Stimulated activated naive CD8-positive, alpha-beta T cell treated with anti-CD3 and anti-CD28 coated beads, Interleukin-15, amount 100 ng/mL, for 72 hours (primary cell): ENCODE data around the gene RAB11FIP5.
"Not testable (repeated sequence)": the region's sequence is repeated elsewhere in the genome, so short reads cannot be mapped to it uniquely, and the experiment has no call there.

ENCODE experiments used
- ATAC-seq: fragments of 150-1000 bp; cut with Tn5 transposase; 2 replicates; pipeline ENCODE4 v1.10.0; 2021; ENCODE audit warnings: mild to moderate bottlenecking, moderate library complexity
- DNase-seq, 2 donors: peaks; one replicate each; pipeline ENCODE4 v3.0.0; 2021 to 2022
- H3K27ac Mint-ChIP-seq, 2 donors: one replicate each; pipeline ENCODE4 v1.8.0; 2022; ENCODE audit warnings: mild to moderate bottlenecking in 2 of 2, mixed read lengths in 2 of 2, moderate library complexity in 2 of 2
- H3K27me3 Mint-ChIP-seq: one replicate; pipeline ENCODE4 v1.8.0; 2022; ENCODE audit warnings: mixed read lengths
- H3K4me1 Mint-ChIP-seq: one replicate; pipeline ENCODE4 v1.8.0; 2022; ENCODE audit warnings: mild to moderate bottlenecking, mixed read lengths
- H3K4me3 Mint-ChIP-seq, 2 donors: one replicate each; pipeline ENCODE4 v1.8.0; 2022; ENCODE audit warnings: mild to moderate bottlenecking in 2 of 2, mixed read lengths in 2 of 2, moderate library complexity in 1 of 2
- H3K9me3 Mint-ChIP-seq, 2 donors: one replicate each; pipeline ENCODE4 v1.8.0; 2022; ENCODE audit warnings: mixed read lengths in 2 of 2

The RAB11FIP5 gene, protein sequence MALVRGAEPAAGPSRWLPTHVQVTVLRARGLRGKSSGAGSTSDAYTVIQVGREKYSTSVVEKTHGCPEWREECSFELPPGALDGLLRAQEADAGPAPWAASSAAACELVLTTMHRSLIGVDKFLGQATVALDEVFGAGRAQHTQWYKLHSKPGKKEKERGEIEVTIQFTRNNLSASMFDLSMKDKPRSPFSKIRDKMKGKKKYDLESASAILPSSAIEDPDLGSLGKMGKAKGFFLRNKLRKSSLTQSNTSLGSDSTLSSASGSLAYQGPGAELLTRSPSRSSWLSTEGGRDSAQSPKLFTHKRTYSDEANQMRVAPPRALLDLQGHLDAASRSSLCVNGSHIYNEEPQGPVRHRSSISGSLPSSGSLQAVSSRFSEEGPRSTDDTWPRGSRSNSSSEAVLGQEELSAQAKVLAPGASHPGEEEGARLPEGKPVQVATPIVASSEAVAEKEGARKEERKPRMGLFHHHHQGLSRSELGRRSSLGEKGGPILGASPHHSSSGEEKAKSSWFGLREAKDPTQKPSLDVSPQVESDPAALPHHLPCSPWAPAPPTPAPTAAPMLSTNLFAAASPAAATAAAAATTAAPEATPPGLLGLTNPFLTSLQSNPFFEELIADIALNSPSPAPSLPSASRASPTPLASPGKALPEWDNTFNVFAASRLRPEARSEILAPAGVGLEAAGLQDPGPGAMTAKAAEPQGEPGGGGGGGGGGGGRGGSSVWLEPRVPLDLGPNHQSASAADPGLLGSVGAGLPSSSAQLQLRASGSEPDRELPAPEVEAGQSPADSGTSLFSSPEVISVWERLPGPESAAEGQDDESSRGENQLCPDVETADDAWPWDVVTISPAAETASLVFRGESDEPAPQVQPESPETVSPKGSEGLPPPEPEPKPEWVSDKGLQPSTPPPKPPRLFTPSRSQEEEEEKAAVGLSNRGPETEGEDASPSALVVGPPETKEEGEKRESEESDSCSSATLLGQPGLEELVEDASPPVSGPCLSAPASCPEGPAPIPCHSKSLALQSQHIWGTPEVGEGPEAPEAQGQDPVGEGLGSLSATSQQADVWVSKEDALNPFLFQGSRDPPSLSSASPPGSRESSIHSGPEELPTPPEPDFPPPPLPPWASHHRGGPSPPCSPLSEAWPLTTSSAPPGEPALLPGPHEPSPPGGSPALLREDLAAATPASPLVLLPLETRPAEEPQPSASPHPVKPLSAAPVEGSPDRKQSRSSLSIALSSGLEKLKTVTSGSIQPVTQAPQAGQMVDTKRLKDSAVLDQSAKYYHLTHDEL (N-terminal part only)

DNA sequence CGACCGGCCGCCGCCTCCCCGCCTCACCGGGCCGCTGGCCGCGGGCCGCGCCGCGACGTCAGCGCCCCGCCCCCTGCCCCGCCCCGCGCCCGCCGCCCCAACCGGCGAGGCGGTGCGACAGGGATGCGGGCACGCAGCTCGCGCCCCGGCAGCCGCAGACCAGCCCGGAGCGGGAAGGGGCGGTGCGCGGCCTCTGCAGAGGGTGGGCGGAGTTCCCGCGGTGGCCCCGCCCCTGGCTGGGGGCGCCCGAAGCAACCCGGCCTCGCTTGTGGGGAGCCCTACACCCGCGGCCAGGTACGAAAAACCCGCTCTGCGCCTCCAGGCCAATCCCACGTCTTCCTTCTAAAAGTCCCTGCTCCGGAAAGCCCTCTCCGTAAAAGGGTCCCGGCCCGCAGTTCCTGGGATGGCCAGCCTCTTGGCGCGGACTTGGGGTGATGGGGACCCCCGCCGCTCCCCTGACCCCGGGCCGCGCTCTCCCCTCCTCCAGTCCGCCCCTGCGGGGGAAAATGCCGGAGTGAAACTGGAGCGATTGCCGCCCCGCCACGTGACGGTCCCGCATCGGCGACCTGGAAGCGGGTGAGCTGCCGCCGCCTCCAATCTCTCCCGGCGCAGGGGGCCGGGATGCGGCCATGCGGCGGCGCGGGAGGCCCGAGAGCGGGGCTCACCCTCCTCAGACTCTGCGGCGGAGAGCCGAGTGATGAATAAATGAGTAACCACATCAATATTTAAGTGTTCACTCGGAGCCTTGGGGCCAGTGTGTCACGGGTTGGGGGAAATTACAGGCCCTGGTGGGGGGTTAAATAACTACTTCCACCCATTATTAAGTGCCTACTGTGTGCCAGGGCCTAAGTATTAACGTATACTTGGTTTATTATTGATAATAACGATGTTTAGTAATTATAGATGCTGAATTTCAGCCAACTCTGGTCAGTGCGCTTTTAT is at the start of gene RAB11FIP5:
RAB11FIP5 (minus strand) TSS at position 36 of the 942 bp plus-strand sequence. CDS start 171 bp downstream, outside the sequence.
- no peaks in the 10 kb centered on the region for H3K9me3 Mint-ChIP-seq
- peaks cover 24% of the 10 kb centered on the region for H3K4me1 Mint-ChIP-seq
- ATAC-seq (peak; percentile 83), DNase-seq (peak; percentile 70 to 75)
- peak within 1 kb of the TSS; percentile 78 to 90 for H3K4me3 Mint-ChIP-seq
- H3K27ac Mint-ChIP-seq, result peak within 1 kb of the TSS; percentile 34 to 65
- H3K27me3 Mint-ChIP-seq, result peaks cover 16% of the 10 kb centered on the region

DNA sequence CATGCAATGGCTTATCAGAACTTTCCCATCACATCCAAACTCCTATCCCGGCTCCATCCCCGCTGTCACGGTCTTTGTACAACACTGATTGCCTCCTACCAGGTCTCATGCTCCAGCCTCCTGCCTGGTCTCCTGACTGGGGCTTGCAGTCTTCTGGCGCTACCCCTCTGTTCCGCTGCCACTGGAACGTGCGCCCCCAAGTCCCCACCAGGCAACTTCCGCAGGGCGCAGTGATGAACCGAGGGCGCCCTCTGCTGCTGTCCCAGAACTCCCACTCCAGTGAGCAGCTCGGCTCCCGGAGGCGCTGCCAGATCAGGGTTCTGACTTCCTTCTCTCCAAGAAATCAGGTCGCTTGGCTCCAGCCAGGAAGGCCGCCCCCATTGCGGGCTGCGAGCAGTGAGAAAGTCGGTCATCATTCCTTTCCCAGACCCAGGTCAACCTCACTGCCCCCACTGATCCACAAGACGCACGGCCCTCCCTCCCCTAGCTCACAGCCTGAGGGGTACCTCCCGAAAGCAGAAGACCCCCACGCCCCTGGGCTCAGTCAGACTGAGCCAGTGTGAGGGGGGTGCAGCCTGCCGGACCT is 43.9 kb upstream of the RAB11FIP5 start:
- peaks cover 75% of the 10 kb centered on the region for H3K27me3 Mint-ChIP-seq
- ATAC-seq (peak; percentile 74), DNase-seq (peak; percentile 42 to 45)
- no peak overlapping the region for H3K4me3 Mint-ChIP-seq
- H3K27ac Mint-ChIP-seq, result no peak overlapping the region
- H3K4me1 Mint-ChIP-seq, result peaks cover 5% of the 10 kb centered on the region
- no peaks in the 10 kb centered on the region for H3K9me3 Mint-ChIP-seq

DNA sequence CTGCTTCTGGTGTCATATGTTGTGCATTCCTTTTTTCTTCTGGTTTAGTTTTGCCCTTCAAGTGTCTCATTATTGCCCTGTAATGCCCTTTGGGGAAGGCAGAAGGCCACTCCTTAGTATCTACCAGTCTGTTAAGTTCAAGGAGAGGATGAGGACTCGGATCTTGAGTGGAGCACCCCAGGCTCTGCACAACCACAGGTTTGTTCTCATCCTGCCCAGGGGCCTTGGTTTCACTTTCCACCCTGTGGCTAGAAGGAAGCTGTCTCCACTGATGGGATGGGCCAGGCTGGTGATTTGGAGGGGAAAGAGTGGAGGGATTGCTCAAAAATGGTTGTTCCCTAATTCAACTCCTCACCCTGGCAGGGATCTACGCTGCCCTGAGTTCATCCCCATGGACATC is 30.2 kb upstream of the RAB11FIP5 start:
- Mint-ChIP-seq H3K4me3 (no peak overlapping the region), H3K9me3 (no peaks in the 10 kb centered on the region), H3K4me1 (peaks cover 5% of the 10 kb centered on the region), H3K27ac (no peak overlapping the region), H3K27me3 (peaks cover 13% of the 10 kb centered on the region)
- ATAC-seq (no peak), DNase-seq (no peak)

DNA sequence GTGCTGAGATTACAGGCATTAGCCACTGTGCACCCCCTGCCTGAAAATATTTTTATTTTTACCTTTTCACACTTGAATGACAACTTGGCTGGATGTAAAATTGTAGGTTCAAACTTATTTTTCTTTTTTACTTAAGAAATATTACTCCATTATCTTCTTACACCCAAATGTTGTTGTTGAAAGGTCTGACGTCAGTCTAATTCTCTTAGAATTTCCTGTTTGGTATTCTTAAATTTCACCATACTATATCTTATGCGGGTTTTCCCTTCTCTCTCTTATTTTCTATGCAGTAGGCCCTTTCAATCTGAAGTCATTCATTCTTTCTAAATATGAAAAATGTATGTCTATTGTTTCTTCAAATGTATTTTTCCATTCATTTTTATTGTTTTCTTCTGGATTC is 29.1 kb upstream of the RAB11FIP5 start:
- Mint-ChIP-seq H3K27me3 (peaks cover 13% of the 10 kb centered on the region), H3K4me3 (no peak overlapping the region), H3K4me1 (peaks cover 5% of the 10 kb centered on the region), H3K9me3 (no peaks in the 10 kb centered on the region), H3K27ac (no peak overlapping the region)
- ATAC-seq (no peak), DNase-seq (no peak)

DNA sequence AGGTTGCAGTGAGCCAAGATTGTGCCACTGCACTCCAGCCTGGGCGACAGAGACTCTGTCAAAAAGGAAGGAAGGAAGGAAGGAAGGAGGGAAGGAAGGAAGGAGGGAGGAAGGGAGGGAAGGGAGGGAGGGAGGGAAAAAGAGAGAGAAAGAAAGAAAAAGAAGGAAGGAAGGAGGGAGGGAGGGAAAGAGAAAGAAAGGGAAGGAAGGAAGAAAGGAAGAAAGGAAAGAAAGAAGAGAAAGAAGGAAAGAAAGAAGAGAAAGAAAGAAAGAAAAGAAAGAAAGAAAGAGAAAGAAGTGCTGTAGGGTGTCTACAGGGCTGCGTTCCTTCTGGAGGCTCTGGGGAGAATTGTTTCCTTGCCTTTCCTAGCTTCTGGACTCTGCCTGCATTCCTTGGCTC is 22.5 kb upstream of the RAB11FIP5 start:
- DNase-seq (no peak), ATAC-seq (no peak)
- Mint-ChIP-seq H3K4me1 (no peaks in the 10 kb centered on the region), H3K27me3 (peaks cover 12% of the 10 kb centered on the region), H3K9me3 (no peaks in the 10 kb centered on the region), H3K27ac (no peak overlapping the region), H3K4me3 (no peak overlapping the region)

DNA sequence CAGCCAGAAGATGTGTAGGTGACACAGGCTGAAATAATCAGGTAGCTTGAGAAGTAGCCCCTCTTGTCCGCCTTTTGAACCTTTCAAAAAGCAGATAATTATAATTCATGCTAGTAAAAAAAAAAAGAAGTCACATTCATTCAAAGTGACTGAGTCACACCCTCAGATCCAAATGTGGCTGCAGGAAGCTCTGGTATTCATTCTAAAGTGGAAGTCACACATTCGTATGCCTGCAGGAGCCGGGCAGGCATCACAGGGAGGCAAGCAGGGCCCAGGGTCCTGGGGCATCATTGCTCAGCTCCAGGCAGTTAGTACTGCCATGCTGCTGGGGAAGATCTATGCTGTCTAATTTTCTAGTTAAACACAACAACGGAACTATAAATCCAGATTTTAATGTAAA is 21.7 kb upstream of the RAB11FIP5 start:
- ATAC-seq, result no peak
- no peak overlapping the region for H3K27ac Mint-ChIP-seq
- no peaks in the 10 kb centered on the region for H3K9me3 Mint-ChIP-seq
- H3K27me3 Mint-ChIP-seq, result peaks cover 16% of the 10 kb centered on the region
- H3K4me3 Mint-ChIP-seq, result no peak overlapping the region
- DNase-seq, result no peak
- no peaks in the 10 kb centered on the region for H3K4me1 Mint-ChIP-seq

DNA sequence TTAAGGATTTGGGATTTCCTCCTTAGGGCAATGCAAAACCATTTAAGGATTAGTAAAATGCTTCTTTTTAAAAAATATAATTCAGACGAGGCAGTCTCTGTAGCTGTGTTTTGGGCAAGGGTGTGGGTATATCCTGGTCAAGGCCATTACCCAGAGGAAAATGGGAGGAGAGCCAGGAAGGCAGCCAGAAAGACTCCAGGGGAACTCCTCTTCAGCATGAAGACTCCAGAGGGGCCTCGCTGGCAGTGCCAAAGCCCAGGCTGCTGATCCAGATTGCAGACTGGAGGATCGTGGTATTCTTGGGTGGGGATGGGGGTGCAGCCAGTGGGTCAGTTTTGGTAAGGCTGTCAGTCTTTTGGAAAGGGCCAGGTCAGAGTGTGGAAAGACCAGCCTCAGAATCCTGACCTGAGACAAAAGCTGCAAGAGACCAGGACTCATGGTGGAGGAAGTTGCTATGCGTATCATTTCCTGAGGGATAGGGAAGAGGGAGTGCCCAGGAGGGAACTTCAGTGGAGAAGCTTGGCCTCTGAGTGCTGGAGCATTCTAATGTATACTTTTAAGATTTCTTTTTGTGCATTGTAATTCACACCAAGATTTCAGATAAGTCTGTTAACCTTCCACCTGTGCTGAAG is 20.9 kb upstream of the RAB11FIP5 start:
- Mint-ChIP-seq H3K27ac (no peak overlapping the region), H3K9me3 (no peaks in the 10 kb centered on the region), H3K4me3 (no peak overlapping the region), H3K27me3 (peaks cover 24% of the 10 kb centered on the region), H3K4me1 (no peaks in the 10 kb centered on the region)
- DNase-seq, result no peak
- no peak for ATAC-seq

DNA sequence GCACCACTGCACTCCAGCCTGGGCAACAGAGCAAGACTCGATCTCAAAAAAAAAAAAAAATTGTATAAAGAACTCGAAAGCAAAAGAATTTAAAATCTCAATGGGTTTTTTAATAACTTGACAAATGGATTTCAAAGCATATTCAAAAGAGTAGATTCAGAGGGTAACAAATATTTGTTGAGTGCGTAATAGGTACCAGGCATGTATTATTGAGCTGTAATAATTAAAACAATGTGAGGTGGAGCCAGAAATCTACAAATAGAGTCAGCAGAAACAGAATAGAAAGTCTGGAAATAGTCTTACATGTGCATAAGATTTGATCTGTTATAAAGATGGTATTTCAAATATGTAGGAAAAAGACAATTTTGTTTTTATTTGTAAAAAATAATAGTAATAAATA is 19.1 kb upstream of the RAB11FIP5 start:
- ATAC-seq (no peak), DNase-seq (no peak)
- H3K4me3 Mint-ChIP-seq, result no peak overlapping the region
- H3K4me1 Mint-ChIP-seq, result no peaks in the 10 kb centered on the region
- H3K9me3 Mint-ChIP-seq, result no peaks in the 10 kb centered on the region
- no peak overlapping the region for H3K27ac Mint-ChIP-seq
- H3K27me3 Mint-ChIP-seq, result peaks cover 27% of the 10 kb centered on the region

DNA sequence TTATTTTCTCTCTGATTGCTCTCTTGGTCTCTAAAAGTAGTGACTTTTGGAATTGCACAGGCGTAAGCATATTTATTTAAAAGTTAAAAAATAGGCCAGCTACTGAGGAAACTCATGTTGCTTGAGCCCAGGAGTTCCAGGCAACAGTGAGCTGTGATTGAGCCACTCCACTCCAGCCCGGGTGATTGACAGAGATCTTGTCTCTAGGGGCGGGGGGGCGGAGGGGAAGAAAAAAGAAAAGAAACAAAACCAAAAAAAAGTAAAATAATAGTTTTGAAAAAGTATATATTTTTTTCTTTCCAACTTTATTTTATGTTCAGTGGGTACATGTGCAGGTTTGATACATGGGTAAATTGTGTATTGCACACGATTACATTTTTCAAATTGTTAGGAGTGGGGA is 18.0 kb upstream of the RAB11FIP5 start:
- Mint-ChIP-seq H3K27me3 (peaks cover 29% of the 10 kb centered on the region), H3K4me1 (no peaks in the 10 kb centered on the region), H3K27ac (no peak overlapping the region), H3K4me3 (no peak overlapping the region), H3K9me3 (no peaks in the 10 kb centered on the region)
- ATAC-seq (no peak), DNase-seq (no peak)

DNA sequence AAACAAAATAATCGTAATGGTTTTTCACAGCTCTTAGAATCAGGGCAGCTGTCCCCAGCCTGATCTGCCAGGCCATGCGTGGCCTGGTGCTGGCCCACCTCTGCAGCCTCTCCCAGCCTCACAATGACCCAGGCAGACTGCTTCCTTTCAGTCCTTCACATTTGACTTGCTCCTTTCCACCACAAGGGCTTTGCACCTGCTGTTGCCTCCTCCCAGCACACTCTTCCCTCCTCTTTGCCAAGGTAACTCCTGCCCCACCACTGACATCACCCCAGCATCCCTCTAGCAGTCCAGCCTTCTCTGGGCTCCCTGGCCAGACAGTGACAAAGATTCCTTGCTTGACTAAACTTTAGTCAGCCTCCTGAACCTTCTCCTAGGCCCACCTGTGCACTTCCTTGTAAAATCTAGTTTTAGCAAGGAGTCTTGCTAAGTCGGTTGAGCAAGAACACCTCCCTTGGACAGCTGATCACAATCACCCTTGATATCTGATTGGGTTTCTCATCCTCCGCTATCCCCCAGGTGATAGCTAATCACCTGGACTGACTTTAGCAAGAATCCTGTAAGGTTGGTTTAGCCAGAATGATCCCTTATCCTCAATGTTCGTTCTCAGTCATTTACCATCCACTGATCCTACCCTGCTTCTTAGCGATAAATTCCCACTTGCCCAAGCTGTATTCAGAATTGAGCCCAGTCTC is 16.2 kb upstream of the RAB11FIP5 start:
- no peaks in the 10 kb centered on the region for H3K9me3 Mint-ChIP-seq
- H3K27ac Mint-ChIP-seq, result no peak overlapping the region
- H3K4me1 Mint-ChIP-seq, result no peaks in the 10 kb centered on the region
- H3K27me3 Mint-ChIP-seq, result peaks cover 24% of the 10 kb centered on the region
- no peak for ATAC-seq
- H3K4me3 Mint-ChIP-seq, result no peak overlapping the region
- DNase-seq, result no peak

DNA sequence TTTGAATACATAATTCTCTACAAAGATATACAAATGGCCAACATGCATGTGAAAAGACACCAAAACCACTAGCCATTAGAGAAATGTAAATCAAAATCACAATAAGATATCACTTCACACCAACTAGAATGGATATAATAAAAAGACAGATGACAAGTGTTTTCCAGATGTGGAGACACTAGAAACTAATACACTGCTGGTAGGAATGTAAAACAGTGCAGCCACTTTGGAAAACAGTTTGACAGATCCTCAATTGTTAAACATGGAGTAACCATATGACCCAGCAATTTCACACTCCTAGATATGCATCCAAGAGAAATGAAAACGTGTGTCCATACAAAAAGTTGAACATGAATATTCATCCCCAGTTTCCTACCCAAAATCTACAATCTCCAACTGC is 9.8 kb upstream of the RAB11FIP5 start:
- ATAC-seq (no peak), DNase-seq (no peak)
- Mint-ChIP-seq H3K27ac (no peak overlapping the region), H3K4me3 (no peak overlapping the region), H3K4me1 (no peaks in the 10 kb centered on the region), H3K27me3 (peaks cover 27% of the 10 kb centered on the region), H3K9me3 (no peaks in the 10 kb centered on the region)

DNA sequence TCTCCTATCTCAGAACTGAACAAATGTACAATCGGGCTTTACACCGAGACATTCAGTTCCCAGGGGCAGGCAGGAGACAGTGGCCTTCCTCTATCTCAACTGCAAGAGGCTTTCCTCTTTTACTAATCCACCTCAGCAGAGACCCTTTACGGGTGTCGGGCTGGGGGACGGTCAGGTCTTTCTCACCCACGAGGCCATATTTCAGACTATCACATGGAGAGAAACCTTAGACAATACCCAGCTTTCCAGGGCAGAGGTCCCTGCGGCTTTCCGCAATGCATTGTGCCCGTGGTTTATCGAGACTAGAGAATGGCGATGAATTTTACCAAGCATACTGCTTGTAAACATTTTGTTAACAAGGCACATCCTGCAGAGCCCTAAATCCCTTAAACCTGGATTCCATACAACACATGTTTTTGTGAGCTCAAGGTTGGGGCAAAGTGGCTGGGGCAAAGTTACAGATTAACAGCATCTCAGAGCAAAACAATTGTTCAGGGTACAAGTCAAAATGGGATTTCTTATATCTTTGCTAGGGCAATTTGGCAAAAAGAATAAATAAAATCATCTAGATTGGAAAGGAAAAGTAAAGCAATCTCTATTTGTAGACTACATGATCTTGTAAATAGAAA is 7.0 kb upstream of the RAB11FIP5 start:
- H3K4me1 Mint-ChIP-seq, DNase-seq, ATAC-seq, H3K27ac Mint-ChIP-seq, H3K4me3 Mint-ChIP-seq, H3K9me3 Mint-ChIP-seq: not testable (repeated sequence)
- H3K27me3 Mint-ChIP-seq, result peaks cover 19% of the 10 kb centered on the region

DNA sequence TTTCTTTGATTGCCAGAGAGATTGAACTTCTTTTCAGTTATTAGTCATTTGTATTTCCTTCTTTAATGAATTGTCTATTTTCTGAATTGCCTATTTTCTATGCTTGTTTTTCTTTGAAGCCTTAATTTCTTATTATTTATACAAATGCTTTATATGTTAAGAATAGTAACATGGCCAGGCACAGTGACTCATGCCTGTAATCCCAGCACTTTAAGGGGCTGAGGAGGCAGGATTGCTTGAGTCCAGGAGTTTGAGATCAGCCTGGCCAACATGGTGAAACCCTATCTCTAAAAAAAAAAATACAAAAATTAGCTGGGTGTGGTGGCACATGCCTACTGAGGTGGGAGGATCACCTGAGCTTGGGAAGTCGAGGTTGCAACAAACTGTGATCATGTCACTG is 4.7 kb upstream of the RAB11FIP5 start:
- H3K9me3 Mint-ChIP-seq, result no peaks in the 10 kb centered on the region
- no peaks in the 10 kb centered on the region for H3K4me1 Mint-ChIP-seq
- no peak for ATAC-seq
- no peak for DNase-seq
- no peak overlapping the region for H3K4me3 Mint-ChIP-seq
- H3K27me3 Mint-ChIP-seq, result peaks cover 3% of the 10 kb centered on the region
- no peak overlapping the region for H3K27ac Mint-ChIP-seq
